GM12873 (cell line): ENCODE data around the gene USP40.

ENCODE experiments used
- TF ChIP-seq, protein P1 (sequence below): IDR thresholded peaks from 2 replicates; pipeline ENCODE4 v1.5.1; 2012; ENCODE audit warnings: low read depth, mild to moderate bottlenecking, moderate library complexity, low read length, control low read depth; ENCODE audit not compliant: insufficient read depth; ENCODE audit errors: missing control alignments

USP40 gene

DNA sequence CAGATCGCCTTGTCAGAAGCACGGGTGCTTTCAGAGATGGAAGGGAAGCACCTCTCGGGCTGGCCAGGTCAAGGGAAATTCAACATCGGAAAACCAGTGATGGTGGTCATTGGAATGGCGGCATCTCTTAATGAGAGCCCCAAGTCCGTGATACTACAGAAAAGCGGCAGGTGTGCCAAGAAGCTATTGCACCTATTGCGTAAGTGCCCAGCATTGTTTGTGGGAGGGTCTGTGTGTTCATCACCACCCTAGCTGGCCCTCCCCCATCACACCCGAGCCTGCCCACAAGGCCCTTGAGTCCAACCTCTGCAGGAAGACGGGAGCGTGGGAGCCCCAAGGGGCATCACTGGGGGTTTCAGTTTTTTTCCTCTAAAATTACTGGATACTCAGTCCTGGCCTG, 111.6 kb downstream of the USP40 start:
- TF ChIP-seq, protein P1, sequence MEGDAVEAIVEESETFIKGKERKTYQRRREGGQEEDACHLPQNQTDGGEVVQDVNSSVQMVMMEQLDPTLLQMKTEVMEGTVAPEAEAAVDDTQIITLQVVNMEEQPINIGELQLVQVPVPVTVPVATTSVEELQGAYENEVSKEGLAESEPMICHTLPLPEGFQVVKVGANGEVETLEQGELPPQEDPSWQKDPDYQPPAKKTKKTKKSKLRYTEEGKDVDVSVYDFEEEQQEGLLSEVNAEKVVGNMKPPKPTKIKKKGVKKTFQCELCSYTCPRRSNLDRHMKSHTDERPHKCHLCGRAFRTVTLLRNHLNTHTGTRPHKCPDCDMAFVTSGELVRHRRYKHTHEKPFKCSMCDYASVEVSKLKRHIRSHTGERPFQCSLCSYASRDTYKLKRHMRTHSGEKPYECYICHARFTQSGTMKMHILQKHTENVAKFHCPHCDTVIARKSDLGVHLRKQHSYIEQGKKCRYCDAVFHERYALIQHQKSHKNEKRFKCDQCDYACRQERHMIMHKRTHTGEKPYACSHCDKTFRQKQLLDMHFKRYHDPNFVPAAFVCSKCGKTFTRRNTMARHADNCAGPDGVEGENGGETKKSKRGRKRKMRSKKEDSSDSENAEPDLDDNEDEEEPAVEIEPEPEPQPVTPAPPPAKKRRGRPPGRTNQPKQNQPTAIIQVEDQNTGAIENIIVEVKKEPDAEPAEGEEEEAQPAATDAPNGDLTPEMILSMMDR, result no peak

GRCh38 chr2:233453916-233454315, 112.7 kb downstream of the USP40 start:
- TF ChIP-seq, protein P1, result no peak

- TF ChIP-seq, protein P1, result no peak
Observed at GRCh38 chr2:233453111-233453915, 113.3 kb downstream of the USP40 start.

- TF ChIP-seq, protein P1, result no peak
Observed at GRCh38 chr2:233451950-233452349, 114.6 kb downstream of the USP40 start.

- TF ChIP-seq, protein P1, result no peak
Observed at GRCh38 chr2:233450864-233451575, 115.6 kb downstream of the USP40 start.

GRCh38 chr2:233449921-233450863, 116.4 kb downstream of the USP40 start:
- TF ChIP-seq, protein P1, result no peak
